A172 (cell line): ENCODE data around the gene SCFD2. TPM values are rescaled to one million over a fixed set of nuclear protein-coding genes. Genes with fewer than 3 reads are reported as not detected.
A peak's percentile ranks its signal among the peaks of the same experiment; 100 is the strongest.
"Not testable (repeated sequence)": the region's sequence is repeated elsewhere in the genome, so short reads cannot be mapped to it uniquely, and the experiment has no call there.

Experiments used
- DNase-seq: peaks from one replicate; pipeline ENCODE4 v3.0.0-alpha.2; 2015; ENCODE audit warnings: low spot score
- total RNA-seq: library from RNA; depleted of rRNA; stranded (reverse); fragments of >200 nt; shearing (Covaris generic); gene quantifications from 2 replicates; pipeline ENCODE4 v1.2.3, GENCODE V29; 2014

The SCFD2 gene
- total RNA-seq, 1 experiment from 2014 or later: 16.2 TPM

DNA sequence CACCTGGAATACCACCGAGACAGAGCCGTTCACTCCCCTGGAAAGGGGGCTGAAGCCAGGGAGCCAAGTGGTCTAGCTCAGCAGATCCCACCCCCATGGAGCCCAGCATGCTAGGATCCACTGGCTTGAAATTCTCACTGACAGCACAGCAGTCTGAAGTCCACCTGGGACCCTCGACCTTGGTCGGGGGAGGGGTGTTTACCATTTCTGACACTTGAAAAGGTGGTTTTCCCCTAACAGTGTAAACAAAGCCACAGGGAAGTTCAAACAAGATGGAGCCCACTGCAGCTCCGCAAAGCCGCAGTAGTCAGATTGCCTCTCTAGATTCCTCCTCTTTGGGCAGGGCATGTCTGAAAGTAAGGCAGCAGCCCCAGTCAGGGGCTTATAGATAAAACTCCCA, 260.5 kb downstream of the SCFD2 start:
- DNase-seq: no peak

DNA sequence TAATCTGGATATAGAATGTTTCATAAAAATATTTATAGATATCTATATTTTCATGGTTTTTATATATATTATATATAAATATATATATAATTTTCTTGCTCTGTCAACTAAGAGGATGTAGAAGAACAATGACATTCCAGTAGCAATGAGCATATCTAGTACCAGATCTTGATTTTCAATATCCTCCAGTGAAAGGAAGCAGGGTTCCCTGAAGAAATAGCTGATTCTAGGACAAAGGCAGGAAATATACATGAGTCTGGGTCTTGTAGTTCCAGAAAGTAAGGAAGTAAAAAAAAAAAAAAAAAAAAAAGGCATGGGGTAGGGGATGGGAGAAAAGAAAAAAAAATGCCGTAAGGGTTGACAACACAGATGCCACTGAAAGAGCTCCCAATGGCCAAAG, 262.4 kb downstream of the SCFD2 start:
- DNase-seq: no peak

DNA sequence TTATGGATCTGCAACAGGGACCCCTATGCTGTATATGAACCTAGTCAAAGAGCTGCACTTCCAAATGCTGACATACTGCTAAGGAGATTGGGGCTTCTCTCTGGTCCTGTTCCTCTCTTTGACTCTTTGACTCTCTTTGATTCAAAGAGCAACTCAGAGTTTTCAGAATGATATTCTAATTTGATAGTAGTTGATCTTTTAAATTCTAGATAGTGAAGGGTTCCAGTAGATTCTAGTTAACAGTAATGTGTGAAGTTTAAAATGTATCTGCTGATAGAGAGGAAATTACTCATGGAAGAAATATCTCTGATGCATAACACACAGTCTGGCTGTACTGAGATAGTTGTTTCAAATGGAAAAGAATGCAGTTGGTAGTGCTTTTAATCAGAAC, 264.7 kb downstream of the SCFD2 start:
- peak; percentile 70 for DNase-seq

DNA sequence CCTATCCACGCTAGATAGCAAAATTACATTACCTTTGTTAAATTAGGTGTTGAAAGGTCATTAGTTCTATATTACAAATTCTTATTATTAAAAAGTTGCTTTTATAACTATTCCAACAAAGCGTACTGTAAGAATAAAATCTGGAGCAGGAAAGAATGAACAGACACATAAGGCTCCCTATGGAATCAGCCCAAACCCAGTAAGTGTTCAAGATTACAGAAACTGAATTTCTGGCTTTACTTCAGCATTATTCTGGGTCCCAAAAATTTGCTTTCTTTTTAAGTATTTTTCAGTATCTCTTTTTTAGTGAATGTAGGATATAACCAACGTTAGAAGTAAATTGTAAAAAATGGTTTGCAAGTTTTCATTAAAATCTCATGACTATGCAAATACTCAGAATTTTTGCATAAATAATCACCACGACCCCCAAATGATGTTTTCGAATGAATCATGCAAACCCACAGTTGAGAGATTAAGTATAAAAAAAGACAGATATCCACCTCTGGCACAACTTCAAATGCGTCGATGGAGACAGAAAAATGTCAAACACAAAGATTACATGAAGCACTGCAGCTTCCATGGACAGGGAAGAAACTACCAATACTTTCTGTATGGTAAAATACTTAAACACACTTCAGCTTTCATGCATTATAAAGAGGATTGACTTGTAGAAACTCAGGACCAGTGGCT, 265.2 kb downstream of the SCFD2 start:
- no peak for DNase-seq

DNA sequence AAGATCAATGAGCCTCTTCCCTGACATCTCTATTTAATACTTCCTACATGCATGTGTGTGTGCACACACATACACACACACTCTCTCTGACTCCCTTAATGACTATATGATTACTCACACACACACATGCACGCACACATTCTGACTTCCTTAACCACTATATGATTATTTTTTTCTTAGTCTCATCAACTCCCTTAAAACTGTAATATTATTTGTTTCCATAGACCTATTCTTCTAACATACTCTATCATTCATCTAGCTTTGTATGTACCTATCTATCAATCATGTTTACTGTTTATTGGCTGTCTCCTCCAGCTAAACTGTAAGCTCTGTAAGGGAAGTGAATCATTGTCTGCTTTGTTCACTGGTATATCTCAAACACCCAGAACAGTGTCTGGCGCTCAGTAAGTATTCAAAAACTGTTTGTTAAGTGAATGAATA, 267.2 kb downstream of the SCFD2 start:
- DNase-seq: no peak

DNA sequence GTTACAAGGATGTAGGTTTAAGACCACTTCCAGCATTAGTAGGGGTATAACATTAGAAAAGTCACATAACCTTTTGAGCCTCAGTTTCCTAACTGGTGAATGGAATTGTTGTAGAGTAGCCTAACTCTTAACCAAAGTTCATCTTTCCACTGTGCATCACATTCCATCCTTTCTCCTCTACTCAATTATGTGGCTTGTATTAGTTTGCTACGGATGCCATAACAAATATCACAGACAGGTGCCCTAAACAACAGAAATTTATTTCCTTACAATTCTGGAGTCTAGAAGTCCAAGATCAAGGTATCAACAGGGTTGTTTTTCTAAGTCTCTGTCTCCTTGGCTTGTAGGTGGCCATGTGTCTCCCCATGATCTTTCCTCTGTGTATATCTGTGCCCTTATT, 271.8 kb downstream of the SCFD2 start:
- DNase-seq: no peak

DNA sequence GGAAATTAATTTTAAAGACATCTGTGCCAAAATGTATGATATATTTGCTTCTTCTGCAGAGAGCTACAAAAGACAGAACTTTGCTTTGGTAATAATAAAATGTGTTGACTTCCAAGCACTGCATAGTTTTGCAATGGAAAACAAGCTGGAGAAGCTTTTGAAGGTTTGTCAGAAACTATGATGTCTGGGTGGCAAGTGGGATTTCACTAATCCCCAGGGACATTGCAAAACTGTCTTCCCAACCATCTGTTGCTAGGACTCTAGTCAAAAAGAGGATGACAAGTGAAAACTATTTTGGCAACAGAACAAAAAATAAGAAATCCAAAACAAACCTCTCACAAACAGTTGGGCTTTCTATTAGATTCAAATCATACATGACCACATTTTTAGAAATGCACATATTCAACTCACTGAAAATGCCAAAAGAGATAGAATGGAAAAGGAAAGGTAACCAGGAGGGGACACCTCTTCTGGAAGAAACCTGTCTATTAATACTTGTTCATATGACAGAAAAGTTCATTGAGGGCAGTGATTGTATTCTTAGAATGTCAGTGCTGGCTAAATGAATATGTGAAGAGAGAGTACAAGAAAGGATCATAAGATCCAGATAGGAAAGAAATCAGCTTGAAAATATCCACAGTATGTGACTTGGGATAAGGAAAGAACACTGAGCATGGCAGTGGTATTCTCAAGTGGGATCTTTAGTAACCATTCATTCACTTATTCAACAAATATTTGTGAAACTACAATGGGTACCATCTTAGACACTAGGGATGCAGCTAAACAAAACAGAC, 275.7 kb downstream of the SCFD2 start:
- no peak for DNase-seq

DNA sequence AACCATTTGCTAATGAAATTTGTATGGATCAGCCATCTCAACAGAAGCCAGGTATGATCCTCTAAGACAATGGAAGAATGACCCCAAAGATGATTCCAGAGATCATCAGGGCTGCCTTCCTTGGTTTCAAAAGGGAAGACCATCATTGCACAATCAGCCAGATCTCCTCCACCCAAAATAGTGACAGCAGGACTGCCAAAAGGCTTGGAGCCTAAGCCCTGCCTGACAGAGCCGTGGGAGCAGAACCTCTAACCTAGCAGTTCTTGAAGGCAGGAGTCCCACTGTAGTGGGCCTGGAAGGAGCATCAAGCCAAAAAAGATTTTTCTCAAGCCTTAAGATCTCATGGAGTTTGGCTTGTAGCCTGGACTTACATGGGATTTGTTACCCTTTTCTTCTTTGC, 277.7 kb downstream of the SCFD2 start:
- no peak for DNase-seq

DNA sequence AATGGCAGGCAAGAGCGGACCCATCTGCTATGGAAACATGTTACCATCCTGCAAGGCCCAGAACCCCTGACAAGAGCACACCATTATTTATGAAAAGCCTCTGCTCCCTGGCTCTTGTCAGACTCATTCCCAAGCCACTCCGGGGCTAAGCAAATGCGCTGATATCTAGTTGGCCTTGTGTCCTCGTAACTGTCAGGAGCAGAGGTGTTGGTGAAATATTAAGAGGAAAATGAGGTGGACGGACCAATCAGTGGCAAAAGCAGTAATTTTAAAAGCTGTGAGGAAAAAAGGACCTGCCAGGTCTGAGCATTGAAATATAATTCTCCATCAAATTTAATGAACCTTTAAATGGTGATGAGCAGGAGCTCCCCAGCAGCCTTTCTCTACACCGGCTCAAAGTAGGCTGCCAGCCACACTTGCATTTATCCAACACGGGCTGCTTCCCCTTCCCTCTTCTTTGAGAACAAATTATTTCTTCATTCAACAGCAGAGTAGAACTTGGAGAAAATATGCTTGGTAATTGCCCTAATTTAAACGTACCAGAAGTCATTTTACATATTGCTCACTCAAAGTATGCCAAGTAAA, 289.4 kb downstream of the SCFD2 start:
- no peak for DNase-seq

DNA sequence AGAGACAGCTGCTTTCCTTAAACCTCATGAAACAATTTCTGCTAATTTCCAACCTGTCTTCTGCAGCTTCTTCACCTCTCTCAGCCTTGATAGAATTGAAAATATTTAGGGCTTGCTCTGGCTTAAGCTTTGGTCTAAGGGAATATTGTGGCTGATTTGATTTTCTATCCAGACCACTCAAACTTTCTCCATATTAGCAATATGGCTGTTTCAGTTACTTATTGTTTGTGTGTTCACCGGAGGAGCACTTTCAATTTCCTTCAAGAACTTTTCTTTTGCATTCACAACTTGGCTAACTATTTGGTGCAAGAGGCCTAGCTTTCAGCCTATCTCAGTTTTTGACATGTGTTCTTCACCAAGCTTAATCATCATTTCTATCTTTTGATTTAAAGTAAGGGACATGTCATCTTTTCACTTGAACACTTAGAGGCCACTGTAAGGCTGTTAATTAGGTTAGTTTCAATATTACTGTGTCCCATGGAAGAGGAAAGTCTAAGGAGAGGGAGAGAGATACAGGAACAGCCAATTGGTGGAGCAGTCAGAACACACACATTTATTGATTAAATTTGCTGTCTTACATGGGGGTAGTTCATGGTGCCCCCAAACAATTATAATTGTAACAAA, 290.6 kb downstream of the SCFD2 start:
- no peak for DNase-seq

DNA sequence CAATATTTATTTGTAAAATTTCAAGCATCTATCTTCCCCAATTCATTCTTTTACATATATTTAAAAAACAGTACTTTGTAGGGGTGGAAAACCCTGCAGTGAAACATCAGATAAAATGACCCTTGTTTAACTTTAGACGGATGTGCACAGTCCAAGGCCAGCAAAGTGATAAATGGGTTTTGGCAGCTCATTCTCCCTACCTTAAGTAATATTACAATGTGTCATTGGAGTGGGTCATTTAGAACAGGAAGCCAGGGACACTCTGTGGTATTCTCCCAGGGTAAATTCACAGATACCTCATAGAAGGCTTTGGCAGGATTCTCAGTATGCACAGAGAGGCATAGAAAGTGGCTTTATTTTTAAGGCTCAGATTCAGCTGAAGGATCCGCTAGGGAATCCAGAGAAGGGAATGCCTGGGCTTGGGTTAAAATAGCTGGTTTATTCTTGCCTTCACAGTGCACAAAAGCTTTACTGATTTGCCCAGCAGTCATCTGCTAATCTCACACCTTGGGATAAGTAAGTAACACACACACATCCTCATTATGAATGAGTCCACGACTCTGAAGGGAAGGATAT, 297.0 kb downstream of the SCFD2 start:
- DNase-seq: peak; percentile 50

DNA sequence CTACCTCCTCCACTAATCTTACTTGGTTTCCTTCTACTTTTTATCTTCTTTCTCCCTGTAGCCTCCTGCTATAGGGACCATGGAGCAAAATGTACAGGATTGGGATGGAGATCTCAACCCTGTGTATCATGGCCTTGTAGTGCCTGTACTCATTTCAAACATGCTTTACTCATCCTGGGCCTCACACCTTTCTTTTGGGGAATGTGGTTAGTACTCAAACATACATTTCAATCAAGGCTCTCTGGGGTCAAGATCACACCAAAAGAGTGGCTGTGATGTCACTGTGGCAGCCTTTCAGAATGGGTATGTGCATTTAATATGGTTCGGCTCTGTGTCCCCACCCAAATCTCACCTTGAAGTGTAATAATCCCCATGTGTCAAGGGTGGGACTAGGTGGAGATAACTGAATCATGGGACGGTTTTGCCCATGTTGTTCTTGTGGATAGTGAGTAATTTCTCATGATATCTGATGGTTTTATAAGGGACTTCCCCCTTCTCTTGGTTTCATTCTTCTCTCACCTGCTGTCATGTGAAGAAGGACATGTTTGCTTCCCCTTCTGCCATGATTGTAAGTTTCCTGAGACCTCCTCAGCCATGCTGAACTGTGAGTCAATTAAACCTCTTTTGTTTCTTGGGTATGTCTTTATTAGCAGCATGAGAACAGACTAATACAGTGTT, 298.6 kb downstream of the SCFD2 start:
- DNase-seq: no peak

DNA sequence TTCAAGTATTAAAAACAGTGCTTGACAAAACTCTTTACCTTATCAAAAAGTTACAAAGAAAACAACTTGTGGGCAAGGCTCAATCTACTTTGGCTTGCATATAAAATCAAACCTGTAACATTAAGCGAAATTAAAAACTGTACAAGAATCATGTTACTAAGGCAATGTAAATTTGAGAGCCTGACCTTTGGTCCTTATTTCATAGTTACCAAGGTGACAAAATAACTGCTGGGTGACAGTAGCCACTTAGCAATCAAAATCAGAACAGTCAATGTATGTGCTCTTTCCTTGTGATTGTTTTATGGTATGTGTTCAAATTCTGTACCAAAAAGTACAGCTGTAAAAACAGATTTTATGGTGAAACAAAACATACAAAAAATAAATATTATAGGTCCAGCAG, 299.7 kb downstream of the SCFD2 start:
- DNase-seq: no peak

DNA sequence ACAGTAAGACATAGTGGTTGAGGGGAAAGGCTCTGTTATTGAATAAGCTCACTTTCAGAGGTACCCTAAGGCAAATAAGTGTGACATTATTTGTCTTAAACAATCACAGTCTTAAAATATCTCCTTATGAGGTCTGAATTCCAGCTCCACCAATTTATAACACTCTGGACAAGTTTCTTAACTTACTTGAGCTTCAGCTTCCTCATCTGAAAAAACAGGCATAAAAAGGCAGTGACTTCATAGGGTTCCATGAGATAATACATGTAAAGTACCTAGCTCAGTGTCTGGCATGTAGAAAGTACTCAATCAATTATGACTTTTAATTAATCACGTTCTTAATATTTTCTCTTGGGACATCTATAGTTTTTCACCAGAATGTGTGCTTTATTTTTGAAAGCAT, 301.3 kb downstream of the SCFD2 start:
- DNase-seq: no peak

DNA sequence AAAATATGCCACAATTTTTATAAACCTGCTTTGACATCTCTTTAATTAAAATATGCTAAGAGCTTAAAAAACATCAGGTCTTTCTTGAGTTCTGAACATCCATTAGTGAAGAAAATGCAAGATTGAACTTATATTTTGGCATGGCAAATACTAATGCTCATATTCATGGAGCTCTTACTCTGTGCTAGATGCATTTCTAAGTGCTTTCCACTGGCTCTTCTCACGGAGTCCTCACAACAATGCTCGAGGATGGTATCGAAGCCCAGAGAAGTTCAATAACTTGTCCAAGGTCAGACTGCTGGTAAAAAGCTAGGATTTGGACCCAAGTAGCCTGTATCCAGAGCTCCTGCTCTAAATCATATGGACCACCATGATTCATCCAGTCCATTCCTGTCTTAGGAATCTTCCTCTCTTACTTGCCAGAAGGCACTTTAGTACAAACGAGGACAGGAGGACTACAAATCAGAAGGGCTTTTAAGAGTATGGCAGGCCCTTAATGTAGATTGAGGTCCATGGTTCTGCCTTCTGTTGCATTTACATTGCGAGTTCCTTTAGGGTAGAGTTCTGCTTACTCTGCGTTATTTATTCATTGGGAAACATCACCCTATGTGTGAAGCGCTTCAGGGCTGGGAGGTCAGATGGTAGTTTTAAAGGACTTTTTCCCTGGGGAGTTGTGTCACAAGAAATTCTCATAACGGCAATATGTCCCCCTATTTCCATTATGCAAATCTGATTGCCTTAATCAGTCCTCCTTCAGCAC, 304.6 kb downstream of the SCFD2 start:
- DNase-seq: no peak

DNA sequence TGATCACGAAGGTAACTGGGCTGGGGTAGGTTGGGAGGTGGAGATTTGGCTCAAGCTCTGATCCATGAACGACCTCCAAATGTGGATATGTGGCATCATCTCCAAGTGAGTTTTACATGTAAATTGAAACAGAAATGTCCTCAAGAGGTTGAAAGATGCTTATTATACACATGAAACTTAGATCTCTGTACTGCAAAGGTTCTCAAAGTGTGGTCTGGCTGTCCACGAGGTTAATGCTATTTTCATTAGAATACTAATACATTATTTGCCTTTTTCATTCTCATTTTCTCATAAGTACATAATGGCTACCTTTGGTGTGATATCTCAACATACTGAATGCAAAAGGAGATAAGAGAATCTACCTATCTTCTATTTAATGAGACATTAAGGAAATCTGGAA, 305.6 kb downstream of the SCFD2 start:
- DNase-seq: no peak

DNA sequence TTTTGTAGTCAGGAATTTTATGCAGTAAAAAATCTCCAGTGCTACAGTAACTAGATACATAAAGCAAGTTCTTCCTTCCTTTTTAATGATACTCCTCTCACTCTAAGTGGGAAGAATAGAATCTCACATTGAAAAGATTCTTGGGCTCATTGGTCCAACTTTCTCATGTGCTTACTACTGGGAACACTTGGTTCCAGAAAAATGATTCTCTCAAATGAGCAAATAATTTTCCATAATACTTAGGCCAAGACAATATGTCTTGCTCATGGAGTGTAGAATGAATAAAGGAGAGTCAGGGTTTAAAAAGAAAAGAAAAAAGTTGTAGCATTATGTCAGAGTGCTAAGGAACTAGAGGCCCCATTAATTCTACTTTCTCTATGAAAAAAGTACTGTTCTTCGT, 306.0 kb downstream of the SCFD2 start:
- no peak for DNase-seq

DNA sequence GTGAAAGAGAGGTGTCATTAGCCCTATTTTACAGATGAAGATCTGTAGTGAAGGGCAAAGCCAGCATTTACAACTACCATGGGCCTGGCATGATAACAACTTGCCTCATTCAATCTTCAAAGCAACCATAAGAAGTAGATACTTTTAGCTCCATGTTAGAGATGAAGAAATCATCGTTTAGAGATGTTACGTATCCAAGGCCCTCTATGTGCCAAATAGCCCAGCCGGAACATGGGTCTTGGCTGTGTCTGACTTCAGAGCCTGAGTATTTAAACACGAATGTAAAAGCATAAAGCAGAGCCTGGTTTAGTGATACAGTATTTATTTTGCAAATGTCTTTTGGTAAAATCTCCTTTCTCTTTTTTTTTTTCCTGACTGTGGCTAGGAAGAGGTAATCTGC, 306.6 kb downstream of the SCFD2 start:
- DNase-seq: no peak

DNA sequence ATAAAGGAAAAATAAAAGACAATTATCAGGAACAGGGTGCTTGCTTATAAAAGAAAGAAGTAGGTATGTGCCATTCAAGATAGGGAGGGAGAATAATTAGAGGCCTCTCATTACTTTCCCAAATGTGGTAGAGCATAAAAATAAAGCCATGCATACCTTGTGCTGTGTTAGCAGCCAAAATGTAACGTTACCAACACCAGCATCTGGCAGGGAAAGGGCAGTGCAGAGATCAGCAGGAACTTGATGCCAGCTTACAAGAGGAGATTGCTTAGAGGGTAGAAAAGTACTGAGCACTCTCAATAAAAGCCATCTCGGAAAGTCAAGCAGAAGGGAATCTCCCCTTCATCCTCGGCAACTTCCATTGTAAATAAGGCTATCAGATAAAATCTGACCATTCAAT, 308.2 kb downstream of the SCFD2 start:
- DNase-seq: no peak

DNA sequence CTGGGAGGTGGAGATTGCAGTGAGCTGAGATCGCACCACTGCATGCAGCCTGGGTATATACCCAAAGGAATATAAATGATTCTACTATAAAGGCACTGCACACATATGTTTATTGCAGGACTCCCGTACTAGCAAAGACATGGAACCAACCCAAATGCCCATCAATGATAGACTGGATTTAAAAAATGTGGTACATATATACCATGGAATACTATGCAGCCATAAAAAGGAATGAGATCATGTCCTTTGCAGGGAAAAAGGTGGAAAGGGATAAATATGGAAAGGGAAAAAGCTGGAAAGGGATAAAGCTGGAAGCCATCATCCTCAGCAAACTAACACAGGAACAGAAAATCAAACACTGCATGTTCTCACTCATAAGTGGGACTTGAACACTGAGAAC, 308.8 kb downstream of the SCFD2 start:
- not testable (repeated sequence) for DNase-seq
